GM21786 (cell line): ENCODE data around the gene PARD3.
"Not testable (repeated sequence)": the region's sequence is repeated elsewhere in the genome, so short reads cannot be mapped to it uniquely, and the experiment has no call there.

Source experiments
- ATAC-seq: cut with Tn5 transposase; IDR thresholded peaks from one replicate; pipeline ENCODE4 v1.9.1; 2021; ENCODE audit not compliant: unreplicated experiment

PARD3 gene

GRCh38 chr10:34800624-34801023, 14.5 kb downstream of the PARD3 start:
- no peak for ATAC-seq

- ATAC-seq = no peak
Observed at GRCh38 chr10:34798654-34799053, 16.4 kb downstream of the PARD3 start.

GRCh38 chr10:34797155-34797554, 17.9 kb downstream of the PARD3 start:
- ATAC-seq = no peak

- no peak for ATAC-seq
Observed at GRCh38 chr10:34796133-34796532, 19.0 kb downstream of the PARD3 start.

GRCh38 chr10:34795334-34795733, 19.8 kb downstream of the PARD3 start:
- no peak for ATAC-seq

- ATAC-seq = no peak
Observed at GRCh38 chr10:34794835-34795234, 20.3 kb downstream of the PARD3 start.

GRCh38 chr10:34793581-34793980, 21.5 kb downstream of the PARD3 start:
- ATAC-seq = not testable (repeated sequence)

GRCh38 chr10:34792881-34793280, 22.2 kb downstream of the PARD3 start:
- ATAC-seq = no peak

GRCh38 chr10:34791947-34792346, 23.1 kb downstream of the PARD3 start:
- ATAC-seq = no peak

- ATAC-seq = no peak
Observed at GRCh38 chr10:34791228-34791627, 23.9 kb downstream of the PARD3 start.

GRCh38 chr10:34789966-34790506, 25.1 kb downstream of the PARD3 start:
- no peak for ATAC-seq

GRCh38 chr10:34786464-34786863, 28.6 kb downstream of the PARD3 start:
- ATAC-seq = no peak

GRCh38 chr10:34781711-34782110, 33.4 kb downstream of the PARD3 start:
- ATAC-seq = no peak

- peak; percentile 77 for ATAC-seq
Observed at GRCh38 chr10:34780818-34781380, 34.2 kb downstream of the PARD3 start.

- no peak for ATAC-seq
Observed at GRCh38 chr10:34778237-34778636, 36.9 kb downstream of the PARD3 start.

- no peak for ATAC-seq
Observed at GRCh38 chr10:34776090-34776690, 38.9 kb downstream of the PARD3 start.

- no peak for ATAC-seq
Observed at GRCh38 chr10:34775044-34775637, 40.0 kb downstream of the PARD3 start.

- ATAC-seq = no peak
Observed at GRCh38 chr10:34773636-34774630, 41.2 kb downstream of the PARD3 start.

- no peak for ATAC-seq
Observed at GRCh38 chr10:34771525-34771924, 43.6 kb downstream of the PARD3 start.

- ATAC-seq = no peak
Observed at GRCh38 chr10:34771106-34771505, 44.0 kb downstream of the PARD3 start.

GRCh38 chr10:34769899-34770298, 45.2 kb downstream of the PARD3 start:
- no peak for ATAC-seq
